IMR-90 (cell line): ENCODE measurements around the gene DPP10.

ENCODE experiments used
- CTCF ChIP-seq: conservative IDR thresholded peaks from 2 replicates; pipeline ENCODE4 v1.5.1; 2012; ENCODE audit warnings: mild to moderate bottlenecking, low read depth, low read length, improper control_type of control experiment
- POLR2A ChIP-seq: IDR thresholded peaks from 2 replicates; pipeline ENCODE4 v1.6.1; 2012; ENCODE audit warnings: mild to moderate bottlenecking, low read depth, low read length
- RFX5 ChIP-seq: IDR thresholded peaks from 2 replicates; pipeline ENCODE4 v1.8.0; 2012; ENCODE audit warnings: low read depth, mild to moderate bottlenecking, low read length, moderate library complexity
- USF2 ChIP-seq: fragments of 150-350 bp; IDR thresholded peaks from 2 replicates; pipeline ENCODE4 v1.6.1; 2017; ENCODE audit warnings: mild to moderate bottlenecking, antibody characterized with exemption, low read length, low read depth

GRCh38 chr2:115569547-115569946, 1127.1 kb downstream of the DPP10 start:
- no peak for TF ChIP-seq RFX5
- TF ChIP-seq CTCF, result no peak
- no peak for TF ChIP-seq USF2
- no peak for TF ChIP-seq POLR2A
